T-helper 2 cell treated with Interferon-gamma antibody and Interleukin-4, amounts not matched to agents 100 ng/mL and 5 ng/mL, for 36 hours (primary cell): Measurements from ENCODE around the gene PTPRM. TPM values are rescaled to one million over a fixed set of nuclear protein-coding genes. Genes with fewer than 3 reads are reported as not detected.

Source experiments
- intact Hi-C: fragments of 100-400 bp; cut with micrococcal nuclease; formaldehyde crosslinking; loops from one replicate; pipeline ENCODE4 v1.15.1; 2023
- total RNA-seq: library from RNA; stranded (reverse); gene quantifications from 2 replicates; pipeline ENCODE4 v1.2.3, GENCODE V29; 2022

PTPRM gene
- total RNA-seq, 1 donor from 2014 or later, result 6.9 TPM

DNA sequence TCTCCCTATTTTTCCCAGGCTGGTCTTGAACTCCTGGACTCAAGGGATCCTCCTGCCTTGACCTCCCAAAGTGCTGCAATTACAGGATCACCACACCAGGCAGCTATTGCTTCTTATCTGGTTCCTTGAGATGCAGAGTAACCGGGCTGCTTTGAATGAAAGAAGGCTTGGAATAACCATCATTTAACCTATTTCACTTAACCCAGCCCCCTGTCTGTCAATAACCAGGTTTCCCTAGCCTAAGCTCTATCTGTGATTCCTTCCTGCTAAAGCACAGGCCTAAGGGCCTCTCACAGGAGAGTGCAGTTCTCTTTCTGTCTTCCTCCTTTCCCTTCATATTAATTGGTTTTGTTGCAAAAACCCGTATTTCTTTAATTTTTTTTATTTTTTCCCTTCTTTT is 648.6 kb downstream of the PTPRM start:
- intact Hi-C loops, result no loop called here

DNA sequence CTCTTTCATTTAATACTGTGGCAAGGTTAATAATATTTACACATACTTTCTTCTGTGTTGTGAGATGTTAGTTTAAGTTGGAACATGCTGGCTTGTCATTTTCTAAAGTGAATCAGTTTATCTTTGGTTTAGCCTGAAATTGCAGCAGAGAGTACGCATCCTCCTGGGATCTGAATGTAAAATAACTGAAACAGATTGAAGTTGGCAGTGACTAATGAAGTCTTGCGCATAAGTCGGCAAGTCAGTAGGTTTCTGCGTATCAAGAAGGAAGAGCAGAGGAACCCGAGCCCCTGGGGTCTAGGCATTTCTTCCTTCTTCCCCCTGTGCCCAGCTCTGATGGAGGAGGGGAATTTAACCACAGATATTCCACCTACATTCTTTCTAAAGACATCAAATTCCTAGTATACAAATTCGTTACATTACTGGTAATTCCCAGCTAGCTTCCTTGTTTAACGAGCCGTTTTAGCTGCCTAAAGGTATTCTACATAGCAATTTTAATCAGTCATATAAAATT is 650.0 kb downstream of the PTPRM start:
- intact Hi-C loops, result no loop called here

DNA sequence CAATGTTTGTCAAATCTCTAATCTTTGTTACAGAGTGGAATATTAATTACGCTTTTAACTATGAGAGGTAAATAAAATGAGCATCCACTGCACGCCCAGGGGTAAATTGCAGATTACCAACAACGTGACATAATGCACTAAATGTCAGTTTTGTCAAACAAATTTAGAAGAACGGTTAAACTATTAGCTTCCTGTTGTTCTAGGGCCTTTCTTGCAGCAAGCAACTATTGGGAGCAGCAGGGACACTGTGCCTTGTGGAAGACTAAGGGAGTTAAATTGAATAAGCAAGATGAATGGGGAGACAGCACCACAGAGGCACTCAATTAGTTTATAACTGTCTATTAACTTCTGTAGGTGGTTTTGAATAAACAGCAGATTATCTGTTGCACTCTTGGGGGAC is 651.1 kb downstream of the PTPRM start:
- intact Hi-C loops, result no loop called here

DNA sequence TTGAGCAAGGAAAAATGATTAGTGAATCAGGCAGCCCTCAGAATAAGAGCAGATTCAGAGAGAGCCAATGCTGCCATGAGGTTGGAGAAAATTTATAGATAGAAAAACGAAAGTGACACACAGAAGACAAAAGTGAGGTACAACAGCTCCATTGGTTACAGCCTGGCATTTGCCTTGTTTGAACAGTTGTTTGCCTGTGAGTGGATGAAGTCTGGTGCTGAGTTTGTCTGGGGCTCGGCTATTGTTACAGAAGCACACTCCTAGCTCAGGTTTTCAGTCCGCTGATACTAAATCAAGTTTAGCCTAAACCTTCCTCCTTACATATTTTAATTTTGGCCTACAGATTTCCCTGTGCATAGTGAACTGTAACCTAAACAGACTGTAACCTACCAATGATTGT is 654.3 kb downstream of the PTPRM start:
- intact Hi-C loops, result no loop called here

DNA sequence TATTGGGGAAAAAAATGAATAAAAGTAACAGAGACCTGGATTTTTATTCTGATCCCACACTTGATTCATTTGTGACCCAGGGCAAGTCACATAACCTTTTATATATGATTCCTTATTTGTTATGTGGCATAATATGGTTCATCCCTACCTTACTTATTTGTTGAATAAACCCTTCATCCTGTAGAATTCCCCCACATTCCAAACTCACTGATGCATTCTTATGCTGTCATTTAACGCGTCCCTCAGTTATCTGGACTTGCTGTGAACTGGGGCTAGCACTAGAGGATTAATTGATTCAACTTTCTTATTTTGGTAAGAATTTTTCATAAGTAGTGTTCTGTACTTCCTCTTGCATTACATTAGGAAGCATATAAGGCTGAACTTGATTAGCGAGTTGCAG is 657.5 kb downstream of the PTPRM start:
- intact Hi-C loops, result no loop called here

DNA sequence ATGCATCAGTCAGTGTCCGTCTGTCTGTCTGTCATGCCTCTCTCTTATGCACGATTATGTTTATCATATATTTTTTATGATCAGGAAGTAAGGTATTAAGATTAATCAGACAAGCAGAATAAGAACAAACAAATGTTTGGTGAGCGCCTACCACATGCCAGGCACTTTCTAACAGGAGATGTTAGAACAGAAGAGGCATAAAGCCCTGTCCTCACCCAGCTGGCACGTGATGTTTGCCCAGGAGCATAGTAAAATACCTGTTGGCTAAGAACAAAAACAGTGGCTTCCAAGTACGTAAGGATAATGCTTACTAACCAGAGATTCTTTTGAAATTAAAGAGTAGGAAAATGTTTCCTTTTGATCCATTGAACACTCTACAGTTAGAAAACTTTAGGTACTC is 661.9 kb downstream of the PTPRM start:
- intact Hi-C loops, result no loop called here

DNA sequence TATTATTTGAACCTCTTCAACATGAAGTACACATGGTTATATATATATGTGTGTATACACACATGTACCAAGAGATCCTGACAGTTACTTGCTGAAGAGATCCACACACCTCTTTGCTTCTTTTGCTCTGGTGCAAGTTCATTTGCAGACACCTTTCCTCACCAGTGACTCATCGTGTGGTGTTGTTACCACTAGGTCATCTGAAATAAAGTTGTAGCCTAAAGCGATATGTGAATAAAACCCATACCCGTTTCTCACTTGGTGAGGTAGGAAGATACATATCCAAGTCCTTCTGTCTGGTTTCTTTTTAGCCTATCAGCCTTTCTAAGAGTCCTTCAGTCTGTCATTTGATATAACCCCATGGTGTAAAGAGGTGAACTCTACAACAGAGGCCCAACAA is 662.7 kb downstream of the PTPRM start:
- intact Hi-C loops, result no loop called here

DNA sequence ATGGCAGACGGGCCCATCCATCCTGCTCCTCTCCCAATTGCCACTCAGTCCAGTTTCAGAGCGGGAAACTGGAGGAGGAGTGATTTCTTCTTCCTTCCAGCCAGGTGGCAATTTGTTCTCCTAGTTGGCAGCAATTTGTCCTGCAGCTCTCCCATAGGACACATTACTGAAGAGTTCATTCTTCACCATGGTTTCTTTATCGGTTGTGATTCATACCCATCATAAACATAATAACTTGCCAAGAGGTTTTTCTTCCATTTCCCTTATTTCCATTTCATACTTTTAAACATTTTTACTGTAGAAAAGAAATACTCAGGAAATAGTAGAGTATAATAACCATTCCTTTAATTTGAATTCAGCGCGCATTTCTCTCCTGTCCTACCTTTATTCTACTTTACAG is 664.2 kb downstream of the PTPRM start:
- intact Hi-C loops, result no loop called here

DNA sequence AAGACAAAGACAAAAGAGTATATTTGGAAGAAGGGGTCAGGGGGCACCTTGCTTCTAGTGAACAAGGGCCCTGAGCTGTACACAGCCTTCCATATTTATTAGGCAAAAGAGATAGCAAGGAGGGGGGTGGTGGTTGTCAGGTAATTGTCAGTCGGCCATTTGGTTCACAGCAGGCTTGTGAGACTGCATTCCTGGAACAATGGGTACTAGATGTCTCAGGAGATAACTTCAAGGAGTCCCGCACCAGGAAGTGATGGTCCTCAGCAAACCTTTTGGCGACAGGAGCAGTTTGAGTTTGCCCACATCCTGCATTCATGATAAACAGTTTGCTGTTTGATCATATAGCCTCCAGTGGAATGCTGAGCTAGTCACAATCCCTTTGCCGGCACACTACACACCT is 665.7 kb downstream of the PTPRM start:
- intact Hi-C loops, result no loop called here

DNA sequence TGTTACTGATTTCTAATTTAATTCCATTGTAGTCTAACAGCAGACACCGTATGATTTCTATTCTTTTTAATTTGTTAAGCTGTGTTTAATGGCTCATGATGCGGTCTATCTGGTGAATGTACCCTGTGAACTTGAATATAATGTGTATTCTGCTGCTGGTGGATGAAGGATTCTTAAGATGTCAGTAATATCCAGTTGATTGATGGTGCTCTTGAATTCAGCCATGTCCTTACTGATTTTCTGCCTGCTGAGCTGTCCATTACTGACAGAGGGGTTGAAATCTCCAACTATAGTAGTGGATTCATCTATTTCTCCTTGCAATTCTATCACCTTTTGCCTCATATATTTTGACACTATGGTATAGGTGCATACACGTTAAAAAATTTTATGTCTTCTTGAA is 668.8 kb downstream of the PTPRM start:
- intact Hi-C loops, result no loop called here

DNA sequence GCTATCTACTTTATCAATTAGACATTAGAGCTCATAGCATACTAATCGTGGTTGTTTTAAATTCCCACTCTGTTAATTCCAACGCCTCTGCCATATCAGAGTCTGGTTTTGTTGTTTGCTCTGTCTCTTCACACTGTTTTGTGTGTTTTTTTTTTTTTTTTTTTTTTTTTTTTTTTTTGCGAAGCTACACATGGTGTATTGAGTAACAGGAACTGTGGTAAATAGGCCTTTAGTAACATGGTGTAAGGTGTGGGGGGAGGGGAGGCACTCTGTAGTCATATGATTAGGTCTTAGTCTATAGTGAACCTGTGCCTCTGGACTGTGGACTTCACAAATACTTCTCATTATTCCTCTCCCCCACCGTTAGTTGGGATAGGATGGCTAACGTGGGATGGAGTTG is 671.4 kb downstream of the PTPRM start:
- intact Hi-C loops, result no loop called here

DNA sequence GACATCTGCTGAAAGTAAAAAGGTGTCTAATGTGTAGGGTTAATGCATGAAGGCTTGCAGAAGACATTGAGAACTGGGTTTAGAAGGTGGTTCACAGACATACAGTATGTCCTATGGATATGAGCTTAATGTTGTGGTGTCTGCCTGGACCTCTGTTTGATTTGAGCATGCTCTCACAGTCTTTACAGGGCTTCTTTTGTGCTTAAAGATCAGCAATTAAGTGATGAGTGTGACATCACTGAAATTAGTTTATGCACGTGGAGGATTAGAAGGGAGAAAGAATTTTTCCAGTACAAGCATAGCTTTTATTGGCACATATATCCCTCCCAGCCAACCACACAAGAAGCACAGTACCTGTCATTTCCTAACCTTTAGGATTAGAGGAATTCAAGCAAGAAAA is 674.6 kb downstream of the PTPRM start:
- intact Hi-C loops, result no loop called here

DNA sequence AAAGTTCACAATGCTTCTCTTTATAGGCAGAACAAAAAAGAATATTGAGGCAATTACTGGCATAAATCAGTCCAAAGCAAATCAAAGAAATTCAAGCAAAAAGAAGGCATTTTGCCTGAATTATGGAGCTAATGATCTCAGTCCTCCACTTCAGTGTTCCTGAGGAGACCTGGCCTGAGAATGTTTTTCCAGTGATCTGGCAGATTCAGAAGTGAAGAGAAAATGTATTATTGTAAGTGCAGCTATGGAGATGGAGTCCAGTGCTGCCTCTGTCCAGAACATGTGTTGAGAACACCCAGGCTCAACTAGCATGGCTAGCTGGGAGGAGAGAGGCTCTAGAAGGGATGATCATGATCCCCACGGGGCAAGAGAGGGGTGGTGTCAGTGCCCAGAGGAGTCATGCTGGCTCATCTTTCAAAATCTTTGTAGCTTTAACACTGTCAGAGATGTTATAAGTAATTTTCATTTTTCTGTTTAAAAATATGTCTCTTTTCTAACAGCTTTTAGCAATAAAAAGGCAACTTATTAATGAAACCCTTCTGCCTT is 675.1 kb downstream of the PTPRM start:
- intact Hi-C loops, result no loop called here

DNA sequence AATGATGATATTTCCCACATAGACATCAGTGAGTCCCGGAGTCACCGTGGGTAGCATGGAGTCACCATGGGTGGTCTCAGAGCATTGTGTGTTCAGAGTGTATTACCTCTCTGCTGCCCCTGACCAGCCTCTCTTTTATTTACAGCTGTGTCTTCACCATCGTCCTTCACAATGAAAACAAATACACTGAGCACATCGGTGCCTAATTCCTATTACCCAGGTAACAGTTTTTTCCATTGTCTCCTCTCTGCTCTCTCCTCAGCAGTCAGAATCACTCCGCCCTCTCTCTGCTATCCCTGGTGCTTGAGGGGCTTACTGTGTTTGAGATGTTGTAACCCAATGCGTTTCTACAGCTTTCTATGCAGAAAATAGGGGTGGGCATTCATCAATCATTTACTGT is 680.6 kb downstream of the PTPRM start:
- intact Hi-C loops, result no loop called here

DNA sequence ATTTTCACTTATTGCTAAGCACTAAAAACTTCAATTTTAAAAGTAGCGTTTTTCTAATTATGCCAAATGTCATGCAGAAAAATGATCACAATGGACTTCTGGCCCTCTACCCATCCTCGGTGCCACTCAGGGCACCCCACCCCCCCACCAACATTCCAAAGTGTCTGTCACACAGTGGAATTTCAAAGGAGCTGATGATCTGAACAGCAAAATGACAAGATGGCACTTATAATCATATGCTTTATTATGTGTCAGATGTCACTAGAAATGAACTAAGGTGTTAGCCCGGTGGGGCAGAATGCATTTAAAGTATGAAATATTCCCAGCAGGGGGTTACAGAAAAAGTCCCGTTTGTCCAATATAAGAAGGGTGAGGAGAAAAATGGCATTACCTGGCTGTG is 681.5 kb downstream of the PTPRM start:
- intact Hi-C loops, result no loop called here

DNA sequence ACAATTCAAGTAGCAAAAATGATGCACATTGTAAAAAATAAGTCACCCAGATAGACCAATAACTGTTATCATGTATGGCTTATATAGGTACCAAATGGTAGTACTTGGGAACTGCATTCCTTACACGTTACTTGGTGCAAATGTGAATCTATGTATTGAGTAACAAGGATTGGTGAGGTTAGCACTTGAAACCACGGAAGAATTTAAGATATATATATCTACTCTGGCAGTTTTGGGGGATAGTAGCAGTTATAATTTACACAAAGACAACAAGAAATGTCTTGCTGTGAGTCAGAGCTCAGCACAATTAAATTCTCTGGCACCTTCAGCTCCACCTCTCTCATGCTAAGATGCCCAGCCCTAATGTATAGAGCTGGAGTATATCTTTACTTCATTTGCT is 682.7 kb downstream of the PTPRM start:
- intact Hi-C loops, result no loop called here

DNA sequence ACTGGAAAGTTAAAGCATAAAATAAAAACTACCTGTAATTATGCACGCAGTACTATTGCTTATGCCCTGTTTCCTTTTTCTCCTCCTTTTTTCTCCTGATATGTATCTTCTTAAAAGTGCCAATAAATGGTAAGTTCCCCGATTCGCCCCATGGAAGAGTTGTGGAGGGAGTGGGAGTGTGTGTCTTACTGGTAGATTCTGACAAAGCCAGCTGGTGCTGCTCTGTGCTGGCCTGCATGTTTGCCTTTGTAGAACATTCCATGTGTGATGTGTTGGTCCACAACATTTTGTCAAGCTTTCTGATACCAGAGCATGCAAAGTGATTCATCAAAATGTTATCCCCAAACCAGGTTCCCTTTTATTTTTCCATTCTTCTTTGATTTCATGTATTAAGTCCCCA is 685.3 kb downstream of the PTPRM start:
- intact Hi-C loops, result no loop called here

DNA sequence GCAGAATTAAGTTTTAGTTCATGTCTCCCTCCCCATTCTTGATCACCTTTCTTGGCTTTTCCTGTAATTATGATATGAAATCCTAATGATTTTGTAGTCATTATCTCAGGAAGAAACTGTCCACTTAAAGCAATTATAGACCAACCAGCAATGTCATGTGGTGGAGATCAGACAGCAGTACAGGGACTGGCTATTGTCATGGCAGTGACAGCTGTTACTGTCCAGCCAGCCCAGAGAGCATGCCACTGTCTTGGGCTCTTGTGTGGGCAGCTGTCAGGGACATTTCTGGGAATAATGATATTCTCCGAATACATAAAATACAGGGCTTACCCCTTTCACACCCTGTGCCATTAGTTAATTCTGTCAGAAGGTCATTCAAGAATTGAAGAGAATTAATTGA is 686.8 kb downstream of the PTPRM start:
- intact Hi-C loops, result no loop called here

DNA sequence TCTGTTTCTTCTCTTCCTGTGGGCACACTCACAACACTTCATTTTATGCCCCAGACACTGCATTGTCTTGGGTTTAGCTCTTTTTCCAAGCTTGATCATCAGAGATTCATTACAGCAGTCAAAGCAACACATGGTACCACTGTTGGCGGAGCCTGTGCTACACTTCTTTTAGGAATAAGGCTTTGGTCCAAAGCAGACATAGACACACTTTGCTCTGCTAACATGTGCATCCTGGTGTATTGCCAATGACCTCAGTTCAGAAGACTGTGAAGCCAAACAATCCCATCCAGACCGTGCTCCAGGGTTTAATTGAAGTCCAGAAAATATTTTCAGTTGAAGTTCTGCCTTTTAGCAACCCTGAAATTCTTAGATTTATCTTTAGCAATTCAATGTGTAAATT is 687.5 kb downstream of the PTPRM start:
- intact Hi-C loops, result no loop called here

DNA sequence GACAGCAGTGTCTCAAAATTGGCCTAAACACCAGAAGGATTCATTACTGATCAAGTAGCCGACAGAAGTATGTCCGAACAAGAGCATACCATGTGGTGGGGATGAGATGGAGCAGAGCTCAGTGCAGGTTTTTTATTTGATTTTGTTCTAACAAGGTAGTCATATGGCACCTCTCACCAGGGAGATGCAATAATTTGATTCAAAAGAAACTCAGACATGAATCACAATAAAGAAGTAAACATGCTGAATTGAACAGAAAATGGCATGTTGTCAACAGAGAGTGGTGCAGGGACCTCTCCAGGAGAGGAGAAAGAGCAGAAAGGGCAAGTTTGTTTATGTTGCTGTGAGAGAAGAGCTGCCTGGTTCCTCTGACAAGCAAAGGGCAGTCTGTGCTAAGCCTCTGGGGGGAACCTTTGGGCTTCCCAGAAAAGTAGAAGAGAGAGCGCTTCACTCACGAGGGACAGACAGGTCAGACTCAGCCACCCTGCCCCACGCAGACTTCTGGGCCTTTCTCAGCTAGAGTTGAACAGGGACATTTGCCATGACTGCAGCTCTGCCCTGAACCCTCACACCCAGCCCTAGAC is 690.8 kb downstream of the PTPRM start:
- intact Hi-C loops, result no loop called here

DNA sequence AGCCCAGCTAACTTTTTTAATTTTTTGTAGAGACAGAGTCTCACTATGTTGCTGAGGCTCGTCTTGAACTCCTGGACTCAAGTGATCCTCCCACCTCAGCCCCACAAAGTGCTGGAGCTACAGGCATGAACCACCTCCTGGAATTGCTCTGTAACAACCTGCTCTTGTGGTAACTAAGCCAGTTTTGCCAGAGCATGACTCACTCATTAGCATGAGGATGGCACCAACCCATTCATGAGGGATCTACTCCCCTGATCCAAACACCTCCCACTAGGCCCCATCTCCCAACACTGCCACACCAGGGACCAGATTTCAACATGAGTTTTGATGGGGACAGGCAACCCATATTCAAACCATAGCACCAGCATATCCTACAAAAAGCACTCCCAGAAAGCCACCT is 693.2 kb downstream of the PTPRM start:
- intact Hi-C loops, result no loop called here

DNA sequence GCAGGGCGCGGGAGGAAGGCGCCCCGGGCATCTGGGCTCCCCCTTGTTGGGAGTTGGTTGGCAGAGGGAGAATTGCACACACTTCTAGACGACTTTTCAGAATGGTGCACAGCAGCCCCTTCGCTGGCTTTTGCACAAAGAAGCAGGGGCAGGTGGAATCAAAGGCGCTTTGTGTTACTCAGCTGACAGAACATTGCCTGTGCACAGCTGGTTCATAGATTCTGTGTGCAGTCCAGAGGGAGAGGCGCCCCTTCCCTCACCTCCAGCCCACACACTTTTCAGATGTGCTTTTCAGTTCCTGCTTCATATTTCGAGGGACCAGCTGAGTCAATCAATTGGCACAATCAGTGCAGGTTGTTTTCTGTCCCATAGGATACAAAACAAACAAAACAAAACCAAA is 693.7 kb downstream of the PTPRM start:
- intact Hi-C loops, result no loop called here

DNA sequence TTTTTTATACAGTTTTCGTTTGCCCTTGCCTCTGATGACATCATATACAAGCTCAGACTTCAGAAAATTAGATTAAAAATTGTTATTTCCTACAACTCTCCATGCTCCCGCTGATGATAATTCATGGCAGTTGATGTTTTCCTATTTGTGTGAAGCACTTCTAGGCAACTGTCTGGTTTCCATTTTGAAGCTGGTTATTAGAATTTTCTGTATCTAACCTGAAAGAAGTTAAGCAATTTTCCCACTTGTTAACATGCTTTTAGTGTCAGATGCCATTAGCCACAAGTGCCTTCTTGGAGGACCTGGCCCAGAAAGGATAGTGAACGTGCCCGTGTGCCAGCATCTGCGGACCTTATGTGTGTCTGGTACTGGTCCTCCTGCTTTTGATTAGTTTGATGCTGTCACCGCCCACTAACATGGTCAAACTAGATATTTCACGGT is 694.6 kb downstream of the PTPRM start:
- intact Hi-C loops, result no loop called here

DNA sequence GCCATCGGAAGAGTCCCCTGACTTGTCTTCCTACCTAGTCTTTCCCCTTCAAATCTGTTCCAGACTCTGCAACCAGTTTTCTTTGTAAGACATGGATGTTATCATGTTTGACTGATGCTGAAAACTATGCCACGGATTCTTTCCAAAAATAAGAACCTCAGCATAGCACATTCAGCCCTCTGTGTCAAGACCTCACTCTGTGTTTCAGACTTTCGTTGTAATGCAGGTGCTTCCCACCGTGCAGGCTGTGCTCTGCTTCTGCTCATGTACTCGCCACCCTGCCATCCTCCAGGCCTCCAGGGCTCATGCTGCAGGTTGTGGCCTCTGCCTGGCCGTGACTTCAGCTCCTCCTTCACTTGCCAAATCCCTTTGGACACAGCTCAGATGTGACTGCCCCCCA is 695.1 kb downstream of the PTPRM start:
- intact Hi-C loops, result no loop called here
